ENCODE measurements around the gene POLR2E.

Gene POLR2E

DNA sequence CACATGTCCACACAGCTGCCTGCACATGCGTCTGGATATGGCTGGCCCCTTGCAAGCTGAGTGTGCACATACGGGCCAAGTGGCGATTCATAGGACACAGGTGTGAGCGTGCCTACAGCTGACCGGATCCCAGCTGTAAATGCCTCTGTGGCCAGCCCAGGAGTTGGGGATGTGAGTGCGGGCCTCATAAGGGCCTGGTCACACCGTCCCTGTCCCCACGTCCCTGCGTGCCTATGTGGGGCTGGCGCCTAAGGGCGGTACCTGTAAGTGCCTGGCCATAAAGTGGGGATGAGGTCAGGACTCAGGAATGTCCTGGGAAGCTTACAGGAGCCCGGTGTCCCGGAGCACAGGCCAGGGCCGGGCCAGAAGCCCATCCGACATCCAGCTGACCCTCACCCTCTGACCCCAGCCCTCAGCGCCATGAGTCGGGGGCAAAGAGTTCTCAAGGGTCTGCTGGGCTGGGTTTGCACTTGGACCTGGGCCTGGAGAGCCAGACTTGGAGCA is 29.5 kb downstream of the POLR2E start:
- no peak for DNase-seq (ENCODE audit: low read depth, low spot score)
- Histone ChIP-seq H3K27ac (no peak overlapping the region), H3K4me3 (no peak overlapping the region; the same call in 1 of the 2 replicates), H3K9me3 (ENCODE audit: low read depth, low read length) (no peaks in the 10 kb centered on the region), H3K9ac (ENCODE audit: insufficient read length) (no peak overlapping the region), H3K36me3 (ENCODE audit: insufficient read depth, low read length) (no peaks in the 10 kb centered on the region)
- TF ChIP-seq POLR2AphosphoS5 (IDR thresholded peaks at IDR 0.05; ENCODE audit: borderline replicate concordance, low read depth, low read length) (no peak), FOXP2 (optimal IDR thresholded peaks at IDR 0.05; ENCODE audit: control extremely low read depth, extremely low read length, insufficient read depth) (no peak), EZH2 (IDR thresholded peaks at IDR 0.05) (no peak)

- H3K9ac ChIP-seq (ENCODE audit: insufficient read length) = no peak overlapping the region
- H3K4me3 ChIP-seq = peak overlapping the region; percentile 68
- DNase-seq (ENCODE audit: low read depth, low spot score) = no peak
- TF ChIP-seq FOXP2 (optimal IDR thresholded peaks at IDR 0.05; ENCODE audit: control extremely low read depth, extremely low read length, insufficient read depth) (no peak), POLR2AphosphoS5 (IDR thresholded peaks at IDR 0.05; ENCODE audit: borderline replicate concordance, low read depth, low read length) (no peak), EZH2 (IDR thresholded peaks at IDR 0.05) (no peak)
- H3K36me3 ChIP-seq (ENCODE audit: insufficient read depth, low read length) = no peaks in the 10 kb centered on the region
- H3K9me3 ChIP-seq (ENCODE audit: low read depth, low read length) = no peaks in the 10 kb centered on the region
- no peak overlapping the region for H3K27ac ChIP-seq
Observed at GRCh38 chr19:1064661-1065605, 30.2 kb downstream of the POLR2E start.

DNA sequence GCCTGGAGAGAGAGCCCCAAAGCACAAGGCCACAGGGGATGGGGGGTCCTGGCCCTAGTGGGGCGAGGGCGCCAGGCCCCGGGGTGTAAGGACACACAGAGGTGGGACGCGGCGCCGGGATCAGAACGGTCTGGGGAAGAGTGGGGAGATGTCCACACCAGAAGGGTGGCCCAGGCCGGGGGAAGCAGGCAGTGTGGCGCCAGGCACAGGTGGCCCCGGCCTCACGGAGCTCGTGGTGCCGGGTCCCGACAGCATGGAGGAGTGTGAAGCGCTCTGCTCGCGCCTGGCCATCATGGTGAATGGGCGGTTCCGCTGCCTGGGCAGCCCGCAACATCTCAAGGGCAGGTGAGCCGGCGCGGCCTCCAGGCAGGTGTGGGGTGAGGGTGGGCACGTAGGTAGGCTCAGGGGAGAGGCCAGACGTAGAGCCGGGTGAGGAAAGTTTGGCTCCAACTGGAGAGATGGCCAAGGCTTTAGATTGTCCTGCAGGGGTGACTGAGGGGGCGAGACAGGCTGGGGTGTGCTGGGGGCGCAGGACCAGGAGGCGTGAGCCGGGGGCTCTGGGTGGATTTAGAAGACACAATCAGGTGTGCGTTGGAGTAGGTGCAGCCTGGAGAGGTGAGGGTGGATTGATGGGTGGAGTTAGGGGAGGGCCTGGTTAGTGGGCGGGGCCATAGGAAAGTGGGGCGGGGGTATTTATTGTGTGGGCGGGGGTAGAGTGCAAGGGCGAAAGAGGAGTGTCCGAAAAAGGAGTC is 31.1 kb downstream of the POLR2E start:
- Histone ChIP-seq H3K9ac (ENCODE audit: insufficient read length) (no peak overlapping the region), H3K9me3 (ENCODE audit: low read depth, low read length) (no peaks in the 10 kb centered on the region), H3K27ac (no peak overlapping the region), H3K4me3 (no peak overlapping the region), H3K36me3 (ENCODE audit: insufficient read depth, low read length) (no peaks in the 10 kb centered on the region)
- TF ChIP-seq EZH2 (IDR thresholded peaks at IDR 0.05) (no peak), FOXP2 (optimal IDR thresholded peaks at IDR 0.05; ENCODE audit: control extremely low read depth, extremely low read length, insufficient read depth) (no peak), POLR2AphosphoS5 (IDR thresholded peaks at IDR 0.05; ENCODE audit: borderline replicate concordance, low read depth, low read length) (no peak)
- no peak for DNase-seq (ENCODE audit: low read depth, low spot score)

- Histone ChIP-seq H3K9ac (ENCODE audit: insufficient read length) (no peak overlapping the region), H3K36me3 (ENCODE audit: insufficient read depth, low read length) (no peaks in the 10 kb centered on the region), H3K27ac (no peak overlapping the region), H3K9me3 (ENCODE audit: low read depth, low read length) (no peaks in the 10 kb centered on the region), H3K4me3 (no peak overlapping the region)
- DNase-seq (ENCODE audit: low read depth, low spot score) = no peak
- TF ChIP-seq FOXP2 (optimal IDR thresholded peaks at IDR 0.05; ENCODE audit: control extremely low read depth, extremely low read length, insufficient read depth) (no peak), EZH2 (IDR thresholded peaks at IDR 0.05) (no peak), POLR2AphosphoS5 (IDR thresholded peaks at IDR 0.05; ENCODE audit: borderline replicate concordance, low read depth, low read length) (no peak)
Observed at GRCh38 chr19:1063030-1063908, 31.9 kb downstream of the POLR2E start.

DNA sequence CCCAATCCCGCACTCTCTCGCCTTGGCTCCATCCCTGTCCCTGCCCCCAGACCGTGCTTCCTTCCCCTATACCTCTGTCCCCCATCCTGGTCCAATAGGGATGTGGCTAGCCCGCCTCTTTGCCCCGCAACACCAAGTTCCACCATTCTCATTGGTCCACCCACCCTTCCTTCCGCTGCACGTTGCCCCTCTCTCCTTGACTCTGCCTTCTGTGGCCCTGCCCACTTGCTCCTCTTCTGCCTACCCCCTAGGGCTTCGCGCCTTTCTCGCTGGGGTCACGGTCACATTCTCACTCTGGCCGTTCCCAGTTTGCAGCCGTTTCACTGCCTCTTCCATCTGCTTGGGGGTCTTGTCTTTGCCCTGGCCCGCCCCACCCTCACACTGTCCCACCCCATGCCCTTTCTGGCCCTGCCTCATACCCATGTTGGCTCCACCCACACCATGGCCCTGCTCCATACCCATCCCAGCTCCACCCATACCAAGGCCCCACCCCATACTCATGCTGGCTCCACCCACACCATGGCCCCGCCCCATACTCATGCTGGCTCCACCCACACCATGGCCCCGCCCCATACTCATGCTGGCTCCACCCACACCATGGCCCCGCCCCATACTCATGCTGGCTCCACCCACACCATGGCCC is 32.7 kb downstream of the POLR2E start:
- H3K9ac ChIP-seq (ENCODE audit: insufficient read length) = no peak overlapping the region
- no peak for DNase-seq (ENCODE audit: low read depth, low spot score)
- H3K27ac ChIP-seq = no peak overlapping the region
- no peaks in the 10 kb centered on the region for H3K36me3 ChIP-seq (ENCODE audit: insufficient read depth, low read length)
- no peaks in the 10 kb centered on the region for H3K9me3 ChIP-seq (ENCODE audit: low read depth, low read length)
- TF ChIP-seq EZH2 (IDR thresholded peaks at IDR 0.05) = no peak
- TF ChIP-seq POLR2AphosphoS5 (IDR thresholded peaks at IDR 0.05; ENCODE audit: borderline replicate concordance, low read depth, low read length) = no peak
- no peak for TF ChIP-seq FOXP2 (optimal IDR thresholded peaks at IDR 0.05; ENCODE audit: control extremely low read depth, extremely low read length, insufficient read depth)
- H3K4me3 ChIP-seq = no peak overlapping the region

GRCh38 chr19:1061987-1062386 is 33.2 kb downstream of the POLR2E start:
- Histone ChIP-seq H3K27ac (no peak overlapping the region), H3K9ac (ENCODE audit: insufficient read length) (no peak overlapping the region), H3K4me3 (no peak overlapping the region), H3K9me3 (ENCODE audit: low read depth, low read length) (no peaks in the 10 kb centered on the region), H3K36me3 (ENCODE audit: insufficient read depth, low read length) (no peaks in the 10 kb centered on the region)
- no peak for TF ChIP-seq POLR2AphosphoS5 (IDR thresholded peaks at IDR 0.05; ENCODE audit: borderline replicate concordance, low read depth, low read length)
- TF ChIP-seq EZH2 (IDR thresholded peaks at IDR 0.05) = no peak
- no peak for TF ChIP-seq FOXP2 (optimal IDR thresholded peaks at IDR 0.05; ENCODE audit: control extremely low read depth, extremely low read length, insufficient read depth)
- no peak for DNase-seq (ENCODE audit: low read depth, low spot score)

- no peak overlapping the region for H3K9ac ChIP-seq (ENCODE audit: insufficient read length)
- H3K36me3 ChIP-seq (ENCODE audit: insufficient read depth, low read length) = no peaks in the 10 kb centered on the region
- no peak overlapping the region for H3K4me3 ChIP-seq
- H3K9me3 ChIP-seq (ENCODE audit: low read depth, low read length) = no peaks in the 10 kb centered on the region
- no peak overlapping the region for H3K27ac ChIP-seq
- DNase-seq (ENCODE audit: low read depth, low spot score) = no peak
- TF ChIP-seq FOXP2 (optimal IDR thresholded peaks at IDR 0.05; ENCODE audit: control extremely low read depth, extremely low read length, insufficient read depth) = no peak
- TF ChIP-seq EZH2 (IDR thresholded peaks at IDR 0.05) = no peak
- TF ChIP-seq POLR2AphosphoS5 (IDR thresholded peaks at IDR 0.05; ENCODE audit: borderline replicate concordance, low read depth, low read length) = no peak
Observed at GRCh38 chr19:1060689-1061088, 34.5 kb downstream of the POLR2E start.

Data from SK-N-MC (cell line).